Ectodermal cell (in vitro differentiated cells): ENCODE measurements around the gene LIN7A.
"Not testable (repeated sequence)": the region's sequence is repeated elsewhere in the genome, so short reads cannot be mapped to it uniquely, and the experiment has no call there.

Experiments
- H3K27ac ChIP-seq: 2 replicates; pipeline ENCODE4 v1.7.0; 2013; ENCODE audit warnings: mild to moderate bottlenecking, low read depth, low read length; ENCODE audit not compliant: insufficient read depth, poor library complexity, severe bottlenecking
- H3K27me3 ChIP-seq: 2 replicates; pipeline ENCODE4 v1.7.0; 2013; ENCODE audit warnings: mild to moderate bottlenecking, low read length; ENCODE audit not compliant: insufficient read depth, control insufficient read depth, poor library complexity, severe bottlenecking
- H3K36me3 ChIP-seq: one replicate; pipeline ENCODE4 v1.7.0; 2013; ENCODE audit warnings: low read length; ENCODE audit not compliant: control insufficient read depth, insufficient read depth
- H3K4me1 ChIP-seq: one replicate; pipeline ENCODE4 v1.7.0; 2013; ENCODE audit warnings: low read length; ENCODE audit not compliant: control insufficient read depth, insufficient read depth
- H3K4me3 ChIP-seq: 2 replicates; pipeline ENCODE4 v1.7.0; 2013; ENCODE audit warnings: low read depth, low read length, control low read depth; ENCODE audit not compliant: insufficient read depth
- H3K9me3 ChIP-seq: 2 replicates; pipeline ENCODE4 v1.7.0; 2013; ENCODE audit warnings: mild to moderate bottlenecking, low read length, moderate library complexity; ENCODE audit not compliant: control insufficient read depth
- WGBS, 2 experiments: methylation state at CpG; one replicate each; pipeline ENCODE4 v1.1.7; 2013; ENCODE audit warnings: missing lambda C conversion rate in 2 of 2; 5-methylcytosine and 5-hydroxymethylcytosine counted together

The LIN7A gene

GRCh38 chr12:80892597-80893445, 44.9 kb downstream of the LIN7A start:
- H3K27me3 ChIP-seq = no peaks in the 10 kb centered on the region
- H3K4me3 ChIP-seq = no peak overlapping the region
- WGBS, 2 experiments = 49 to 55% methylated on average over 7 of the region's 7 CpGs
- no peaks in the 10 kb centered on the region for H3K9me3 ChIP-seq
- H3K4me1 ChIP-seq = no peaks in the 10 kb centered on the region
- H3K36me3 ChIP-seq = no peaks in the 10 kb centered on the region
- no peak overlapping the region for H3K27ac ChIP-seq

- 92% methylated on average over 1 of the region's 1 CpG; no CpG with 5 or more reads in 1 of the 2 experiments for WGBS, 2 experiments
- Histone ChIP-seq H3K27ac (no peak overlapping the region), H3K4me3 (no peak overlapping the region), H3K36me3 (no peaks in the 10 kb centered on the region), H3K9me3 (no peaks in the 10 kb centered on the region), H3K27me3 (no peaks in the 10 kb centered on the region), H3K4me1 (no peaks in the 10 kb centered on the region)
Observed at GRCh38 chr12:80884651-80885050, 53.1 kb downstream of the LIN7A start.

- H3K27me3 ChIP-seq = no peaks in the 10 kb centered on the region
- no peaks in the 10 kb centered on the region for H3K4me1 ChIP-seq
- H3K27ac ChIP-seq = no peak overlapping the region
Observed at GRCh38 chr12:80881106-80881505, 56.6 kb downstream of the LIN7A start.

GRCh38 chr12:80878452-80878851, 59.3 kb downstream of the LIN7A start:
- H3K36me3 ChIP-seq, H3K4me3 ChIP-seq, H3K4me1 ChIP-seq, H3K27ac ChIP-seq, H3K27me3 ChIP-seq, H3K9me3 ChIP-seq: not testable (repeated sequence)
- 94 to 95% methylated on average over 8 of the region's 8 CpGs for WGBS, 2 experiments

More at GRCh38 chr12:80881106-80881505, 56.6 kb downstream of the LIN7A start:
- Histone ChIP-seq H3K9me3 (no peaks in the 10 kb centered on the region), H3K36me3 (no peaks in the 10 kb centered on the region), H3K4me3 (no peak overlapping the region)

GRCh38 chr12:80877721-80878265, 59.9 kb downstream of the LIN7A start:
- Histone ChIP-seq H3K4me3 (no peak overlapping the region), H3K36me3 (no peaks in the 10 kb centered on the region), H3K27ac (no peak overlapping the region), H3K4me1 (no peaks in the 10 kb centered on the region), H3K27me3 (no peaks in the 10 kb centered on the region), H3K9me3 (no peaks in the 10 kb centered on the region)
- WGBS, 2 experiments = 80 to 100% methylated on average over 1 of the region's 2 CpGs

- Histone ChIP-seq H3K4me3 (no peak overlapping the region), H3K4me1 (no peaks in the 10 kb centered on the region), H3K27me3 (no peaks in the 10 kb centered on the region), H3K36me3 (no peaks in the 10 kb centered on the region), H3K9me3 (no peaks in the 10 kb centered on the region), H3K27ac (no peak overlapping the region)
Observed at GRCh38 chr12:80872053-80872452, 65.7 kb downstream of the LIN7A start.

- Histone ChIP-seq H3K27ac (no peak overlapping the region), H3K27me3 (no peaks in the 10 kb centered on the region), H3K4me3 (no peak overlapping the region), H3K4me1 (no peaks in the 10 kb centered on the region), H3K36me3 (no peaks in the 10 kb centered on the region), H3K9me3 (no peaks in the 10 kb centered on the region)
- WGBS, 2 experiments = 88 to 92% methylated on average over 2 of the region's 2 CpGs
Observed at GRCh38 chr12:80869264-80869663, 68.5 kb downstream of the LIN7A start.

- Histone ChIP-seq H3K4me1 (no peaks in the 10 kb centered on the region), H3K36me3 (no peaks in the 10 kb centered on the region), H3K4me3 (no peak overlapping the region), H3K27me3 (no peaks in the 10 kb centered on the region), H3K9me3 (no peaks in the 10 kb centered on the region), H3K27ac (no peak overlapping the region)
- WGBS, 2 experiments = 87 to 96% methylated on average over 1 of the region's 1 CpG
Observed at GRCh38 chr12:80868576-80868975, 69.2 kb downstream of the LIN7A start.

GRCh38 chr12:80867941-80868340, 69.8 kb downstream of the LIN7A start:
- Histone ChIP-seq H3K4me1 (no peaks in the 10 kb centered on the region), H3K27ac (no peak overlapping the region), H3K9me3 (no peaks in the 10 kb centered on the region), H3K27me3 (no peaks in the 10 kb centered on the region), H3K4me3 (no peak overlapping the region), H3K36me3 (no peaks in the 10 kb centered on the region)
- 64 to 65% methylated on average over 3 of the region's 3 CpGs for WGBS, 2 experiments

GRCh38 chr12:80864046-80864735, 73.5 kb downstream of the LIN7A start:
- Histone ChIP-seq H3K4me3 (no peak overlapping the region), H3K27me3 (no peaks in the 10 kb centered on the region), H3K9me3 (no peaks in the 10 kb centered on the region), H3K36me3 (no peaks in the 10 kb centered on the region), H3K27ac (no peak overlapping the region), H3K4me1 (no peaks in the 10 kb centered on the region)
- whole genome bisulfite sequencing, 2 experiments = 69 to 79% methylated on average over 2 to 4 of the region's 4 CpGs
